Activated CD8-positive, alpha-beta memory T cell treated with anti-CD3 and anti-CD28 coated beads, Interleukin-2, amount 50 U/mL, for 48 hours (primary cell): ENCODE measurements around the gene MRPS12.

ENCODE experiments used
- DNase-seq: peaks from one replicate; pipeline ENCODE4 v3.0.0-alpha.2; 2020

Gene MRPS12

DNA sequence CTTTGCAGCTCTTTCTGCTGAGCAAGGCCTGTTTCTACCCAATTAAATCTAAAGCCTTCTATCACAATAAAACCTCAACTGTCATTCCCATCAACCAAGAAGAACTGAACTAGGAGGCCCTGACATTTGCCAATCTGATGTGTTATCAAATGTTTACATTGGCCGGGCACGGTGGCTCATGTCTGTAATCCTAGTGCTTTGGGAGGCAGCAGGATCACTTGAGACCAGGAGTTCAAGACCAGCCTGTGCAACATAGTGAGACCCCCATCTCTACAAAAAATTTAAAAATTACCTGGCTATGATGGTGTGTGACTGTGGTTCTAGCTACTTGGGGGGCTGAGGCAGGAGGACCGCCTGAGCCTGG, 47.6 kb downstream of the MRPS12 start:
- DNase-seq, result no peak

DNA sequence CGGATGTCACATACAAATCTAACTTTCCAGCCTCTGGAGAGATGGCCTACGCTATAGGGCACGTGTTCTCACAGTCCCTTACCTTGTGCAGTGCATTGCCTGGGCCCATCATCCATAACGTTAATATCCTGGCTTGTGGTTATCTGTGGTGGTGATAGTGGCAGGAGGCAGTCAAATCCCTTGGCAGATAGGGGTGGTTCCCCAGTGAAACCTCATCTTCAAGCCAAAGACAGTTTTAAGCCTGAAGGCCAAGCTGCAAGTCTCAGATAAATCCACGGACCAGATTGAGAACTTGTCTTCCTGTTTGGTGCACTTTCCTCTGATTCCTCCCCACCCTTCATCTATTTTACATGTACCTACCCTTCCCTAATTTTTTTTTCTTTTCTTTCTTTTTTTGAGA, 49.1 kb downstream of the MRPS12 start:
- DNase-seq, result no peak

DNA sequence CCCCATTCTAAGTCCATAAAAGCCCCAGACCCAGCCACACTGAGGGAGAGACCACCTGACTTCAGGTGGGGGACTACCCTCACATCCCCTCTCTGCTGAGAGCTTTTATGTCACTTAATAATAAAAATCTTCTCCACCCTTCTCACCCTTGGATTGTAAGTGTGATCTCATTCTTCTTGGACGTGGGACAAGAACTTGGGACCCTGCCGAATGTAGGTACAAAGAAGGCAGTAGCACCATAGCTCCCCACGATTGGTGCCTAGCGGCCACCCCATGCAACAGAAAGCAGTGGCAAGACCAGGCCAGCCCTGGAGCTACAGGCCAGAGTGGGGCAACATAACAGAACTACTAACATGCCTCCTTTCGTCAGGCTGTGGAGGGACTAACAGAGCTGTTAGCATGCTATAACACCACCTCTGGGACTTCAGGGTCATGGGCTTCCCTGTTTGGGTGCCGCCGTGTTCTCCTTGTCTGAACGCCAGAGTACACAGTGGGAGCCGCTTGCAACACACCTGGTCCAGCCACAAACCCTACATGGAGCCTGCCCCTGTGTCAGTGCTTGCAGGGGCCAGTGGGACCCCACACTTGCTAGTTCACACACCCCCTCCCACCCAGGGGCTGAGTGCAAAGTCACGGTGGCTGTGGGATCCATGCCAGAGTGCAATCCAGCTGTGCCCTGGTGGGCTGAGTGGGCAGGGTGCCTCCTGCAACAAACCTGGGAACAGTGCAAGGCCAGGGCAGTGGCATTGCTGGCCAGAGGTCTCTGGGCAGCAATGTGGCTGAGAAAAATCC, 50.0 kb downstream of the MRPS12 start:
- no peak for DNase-seq
